ENCODE data around the gene HIF3A. TPM values are rescaled to one million over a fixed set of nuclear protein-coding genes. Genes with fewer than 3 reads are reported as not detected.

Gene HIF3A
- total and polyA plus RNA-seq, 2 donors (not counting 1 experiment from before 2014, with no cell fraction given), result 0.12 to 1.5 TPM

DNA sequence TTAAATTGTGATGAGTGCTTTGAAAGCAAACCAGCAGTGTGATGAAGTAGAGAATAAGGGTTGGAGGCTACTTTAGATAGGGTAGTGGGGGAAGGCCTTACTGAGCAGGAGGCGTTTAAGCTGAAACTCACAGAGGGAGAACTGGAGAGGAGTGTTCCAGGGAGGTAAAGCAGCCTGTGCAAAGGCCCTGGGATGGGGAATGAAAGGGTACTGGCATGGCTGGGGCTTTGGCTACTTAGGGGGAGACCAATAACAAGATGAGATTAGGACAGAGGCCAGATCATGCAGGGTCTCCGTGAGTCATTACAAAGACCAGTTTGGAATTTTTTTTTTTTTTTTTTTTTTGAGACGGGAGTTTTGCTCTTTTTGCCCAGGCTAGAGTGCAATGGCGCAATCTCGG, 51.1 kb downstream of the HIF3A start:
- Histone ChIP-seq H3K4me3 (replicated peaks in 1 of 4; ENCODE audit: control extremely low read depth in 1 of 4, insufficient read depth in 1 of 4, low read depth in 3 of 4, low read length in 4 of 4) (peak overlapping the region; percentile 84 to 100 (median 100)), H3K4me1 (ENCODE audit: control insufficient read depth, extremely low read depth, insufficient read depth, low read length) (peaks cover 25% of the 10 kb centered on the region), H3K27ac (ENCODE audit: insufficient read depth, low read length) (no peak overlapping the region)

DNA sequence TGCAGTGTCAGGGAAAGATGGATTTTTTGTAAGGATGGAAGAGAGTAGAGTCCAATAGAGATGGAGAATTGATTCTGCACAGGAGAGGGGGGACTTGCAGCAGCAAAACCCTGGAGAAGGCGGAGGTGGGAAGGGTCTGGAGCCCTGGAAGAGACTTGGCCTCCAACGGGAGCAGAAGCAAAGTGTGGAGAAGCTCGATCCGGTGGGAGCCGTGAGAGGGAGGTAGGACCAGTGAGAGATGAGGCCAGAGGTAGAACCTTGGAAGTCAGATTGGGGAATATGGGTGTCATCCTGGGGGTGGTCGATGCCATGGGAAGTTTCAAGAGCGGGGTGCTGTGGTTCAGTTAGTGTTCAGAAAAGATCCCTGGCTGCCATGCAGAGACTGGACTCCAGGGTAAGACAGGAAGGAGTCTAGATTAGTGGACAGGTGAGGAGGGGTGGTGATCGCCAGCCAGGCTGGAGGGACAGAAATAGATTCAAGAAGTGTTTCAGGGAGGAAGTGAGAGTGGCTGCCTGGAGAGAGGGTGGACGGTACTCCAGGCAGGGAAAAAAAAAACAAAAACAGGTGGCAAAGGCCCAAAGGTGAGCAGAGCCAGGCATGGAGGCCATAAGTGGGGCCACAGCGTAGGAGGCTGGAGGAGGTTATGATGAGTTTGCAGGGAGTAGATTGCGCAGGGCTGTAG, 52.6 kb downstream of the HIF3A start:
- Histone ChIP-seq H4K20me1 (ENCODE audit: control insufficient read depth, extremely low read depth, insufficient read depth, low read length) (no peaks in the 10 kb centered on the region), H3K27ac (ENCODE audit: insufficient read depth, low read length) (no peak overlapping the region), H2AFZ (ENCODE audit: low read length) (no peak overlapping the region), H3K79me2 (ENCODE audit: control insufficient read depth, insufficient read depth, low read length) (peaks cover 61% of the 10 kb centered on the region), H3K4me1 (ENCODE audit: control insufficient read depth, extremely low read depth, insufficient read depth, low read length) (peaks cover 25% of the 10 kb centered on the region), H3K36me3 (ENCODE audit: control insufficient read depth, insufficient read depth, low read length) (peaks cover 11% of the 10 kb centered on the region), H3K4me3 (replicated peaks in 1 of 4; ENCODE audit: control extremely low read depth in 1 of 4, insufficient read depth in 1 of 4, low read depth in 3 of 4, low read length in 4 of 4) (no peak overlapping the region), H3K4me2 (ENCODE audit: extremely low read depth, insufficient read depth, low read length) (peak overlapping the region; percentile 7), H3K27me3 (ENCODE audit: control insufficient read depth, insufficient read depth, low read length) (no peaks in the 10 kb centered on the region), H3K9me3 (ENCODE audit: control insufficient read depth, insufficient read depth, low read depth, low read length) (no peaks in the 10 kb centered on the region), H3K9ac (ENCODE audit: insufficient read depth, low read length) (no peak overlapping the region)
- DNase-seq (ENCODE audit: low read depth in 2 of 2), result no peak
- TF ChIP-seq EZH2 (IDR thresholded peaks at IDR 0.05; ENCODE audit: low read length, missing control alignments), result no peak
- TF ChIP-seq, protein P1, sequence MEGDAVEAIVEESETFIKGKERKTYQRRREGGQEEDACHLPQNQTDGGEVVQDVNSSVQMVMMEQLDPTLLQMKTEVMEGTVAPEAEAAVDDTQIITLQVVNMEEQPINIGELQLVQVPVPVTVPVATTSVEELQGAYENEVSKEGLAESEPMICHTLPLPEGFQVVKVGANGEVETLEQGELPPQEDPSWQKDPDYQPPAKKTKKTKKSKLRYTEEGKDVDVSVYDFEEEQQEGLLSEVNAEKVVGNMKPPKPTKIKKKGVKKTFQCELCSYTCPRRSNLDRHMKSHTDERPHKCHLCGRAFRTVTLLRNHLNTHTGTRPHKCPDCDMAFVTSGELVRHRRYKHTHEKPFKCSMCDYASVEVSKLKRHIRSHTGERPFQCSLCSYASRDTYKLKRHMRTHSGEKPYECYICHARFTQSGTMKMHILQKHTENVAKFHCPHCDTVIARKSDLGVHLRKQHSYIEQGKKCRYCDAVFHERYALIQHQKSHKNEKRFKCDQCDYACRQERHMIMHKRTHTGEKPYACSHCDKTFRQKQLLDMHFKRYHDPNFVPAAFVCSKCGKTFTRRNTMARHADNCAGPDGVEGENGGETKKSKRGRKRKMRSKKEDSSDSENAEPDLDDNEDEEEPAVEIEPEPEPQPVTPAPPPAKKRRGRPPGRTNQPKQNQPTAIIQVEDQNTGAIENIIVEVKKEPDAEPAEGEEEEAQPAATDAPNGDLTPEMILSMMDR (conservative IDR thresholded peaks at IDR 0.05 in 1 of 2, IDR thresholded peaks at IDR 0.05 in 1 of 2; ENCODE audit: low read depth in 1 of 2, low read length in 2 of 2), result no peak

More for the DNA sequence above, 51.1 kb downstream of the HIF3A start:
- Histone ChIP-seq H4K20me1 (ENCODE audit: control insufficient read depth, extremely low read depth, insufficient read depth, low read length) (no peaks in the 10 kb centered on the region), H3K9me3 (ENCODE audit: control insufficient read depth, insufficient read depth, low read depth, low read length) (no peaks in the 10 kb centered on the region), H3K36me3 (ENCODE audit: control insufficient read depth, insufficient read depth, low read length) (peaks cover 2% of the 10 kb centered on the region), H3K4me2 (ENCODE audit: extremely low read depth, insufficient read depth, low read length) (peak overlapping the region; percentile 92), H3K9ac (ENCODE audit: insufficient read depth, low read length) (no peak overlapping the region), H2AFZ (ENCODE audit: low read length) (no peak overlapping the region), H3K79me2 (ENCODE audit: control insufficient read depth, insufficient read depth, low read length) (peaks cover 47% of the 10 kb centered on the region), H3K27me3 (ENCODE audit: control insufficient read depth, insufficient read depth, low read length) (no peaks in the 10 kb centered on the region)
- TF ChIP-seq, protein P1 (conservative IDR thresholded peaks at IDR 0.05 in 1 of 2, IDR thresholded peaks at IDR 0.05 in 1 of 2; ENCODE audit: low read depth in 1 of 2, low read length in 2 of 2), result no peak
- TF ChIP-seq EZH2 (IDR thresholded peaks at IDR 0.05; ENCODE audit: low read length, missing control alignments), result no peak
- DNase-seq (ENCODE audit: low read depth in 2 of 2), result no peak

DNA sequence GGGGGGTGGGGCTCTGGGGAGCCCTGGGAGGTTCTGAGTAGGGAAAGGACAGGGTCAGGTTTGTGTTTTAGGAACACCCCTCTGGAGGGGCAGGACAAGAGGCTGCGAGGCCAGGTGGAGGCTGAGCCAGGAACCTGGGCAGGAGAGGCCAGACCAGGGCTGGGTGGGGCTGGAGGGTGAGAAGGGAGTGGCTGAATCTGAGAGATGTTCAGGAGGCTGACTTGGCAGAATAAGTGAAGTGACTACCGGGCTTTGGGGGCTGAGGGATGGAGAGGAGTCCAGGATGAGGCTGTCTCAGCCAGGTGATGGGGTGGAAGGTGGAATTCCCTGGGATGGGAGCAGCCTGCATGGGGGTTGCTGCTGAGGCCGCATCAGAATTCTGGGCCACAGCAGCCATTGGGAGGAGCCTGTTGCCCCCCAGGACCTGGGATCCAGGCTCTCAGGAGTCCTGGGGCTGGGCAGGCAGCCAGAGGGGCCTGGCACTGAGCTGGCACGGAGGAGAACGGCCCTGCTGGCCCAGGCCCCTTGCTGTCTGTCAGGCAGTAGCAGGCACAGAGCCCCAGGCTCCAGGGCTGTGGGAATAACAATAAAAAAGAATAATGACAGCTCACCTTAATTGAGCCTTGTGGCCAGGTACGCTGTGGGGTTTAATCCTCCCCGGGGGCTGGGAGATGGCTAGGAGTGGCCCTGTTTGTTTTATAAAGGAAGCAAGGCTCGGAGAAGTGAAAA, 53.4 kb downstream of the HIF3A start:
- Histone ChIP-seq H3K9me3 (ENCODE audit: control insufficient read depth, insufficient read depth, low read depth, low read length) (no peaks in the 10 kb centered on the region), H3K4me3 (replicated peaks in 1 of 4; ENCODE audit: control extremely low read depth in 1 of 4, insufficient read depth in 1 of 4, low read depth in 3 of 4, low read length in 4 of 4) (no peak overlapping the region), H4K20me1 (ENCODE audit: control insufficient read depth, extremely low read depth, insufficient read depth, low read length) (no peaks in the 10 kb centered on the region), H2AFZ (ENCODE audit: low read length) (no peak overlapping the region), H3K4me1 (ENCODE audit: control insufficient read depth, extremely low read depth, insufficient read depth, low read length) (peaks cover 25% of the 10 kb centered on the region), H3K9ac (ENCODE audit: insufficient read depth, low read length) (no peak overlapping the region), H3K4me2 (ENCODE audit: extremely low read depth, insufficient read depth, low read length) (no peak overlapping the region), H3K36me3 (ENCODE audit: control insufficient read depth, insufficient read depth, low read length) (peaks cover 18% of the 10 kb centered on the region), H3K79me2 (ENCODE audit: control insufficient read depth, insufficient read depth, low read length) (peaks cover 68% of the 10 kb centered on the region), H3K27me3 (ENCODE audit: control insufficient read depth, insufficient read depth, low read length) (no peaks in the 10 kb centered on the region), H3K27ac (ENCODE audit: insufficient read depth, low read length) (peak overlapping the region; percentile 65)
- DNase-seq (ENCODE audit: low read depth in 2 of 2), result no peak
- TF ChIP-seq, protein P1 (conservative IDR thresholded peaks at IDR 0.05 in 1 of 2, IDR thresholded peaks at IDR 0.05 in 1 of 2; ENCODE audit: low read depth in 1 of 2, low read length in 2 of 2), result no peak
- no peak for TF ChIP-seq EZH2 (IDR thresholded peaks at IDR 0.05; ENCODE audit: low read length, missing control alignments)

Measured in fibroblast of lung (primary cell).